ENCODE measurements around the gene ASPSCR1. TPM values are rescaled to one million over a fixed set of nuclear protein-coding genes. Genes with fewer than 3 reads are reported as not detected.
A peak's percentile ranks its signal among the peaks of the same experiment; 100 is the strongest.

ASPSCR1 gene
- total and polyA plus RNA-seq, 8 donors: 11.7 to 143 (median 55.6) TPM

- Histone ChIP-seq H3K27ac (no peak overlapping the region), H3K27me3 (no peaks in the 10 kb centered on the region), H3K4me3 (no peak overlapping the region), H3K4me1 (peaks cover 7 to 38% (median 27%) of the 10 kb centered on the region in 4 donors), H3K36me3 (peaks cover 0 to 16% (median 6%) of the 10 kb centered on the region in 4 donors), H3K9me3 (no peaks in the 10 kb centered on the region)
- intact Hi-C loops (cut with DNase I; ENCODE audit: low total_unique reads): no loop called here
- DNase-seq: no peak
- no peak for TF ChIP-seq POLR2AphosphoS5 (IDR thresholded peaks at IDR 0.05)
- WGBS, 5 donors: 81 to 89% (median 83%) methylated on average over 15 to 17 of the region's 17 CpGs
Measured at GRCh38 chr17:82001571-82002056, 24.2 kb downstream of the ASPSCR1 start.

- Histone ChIP-seq H3K27ac (peak overlapping the region in 1 of 5 donors; percentile 28), H3K4me1 (peaks cover 7 to 41% (median 28%) of the 10 kb centered on the region in 4 donors), H3K27me3 (no peaks in the 10 kb centered on the region), H3K4me3 (no peak overlapping the region), H3K36me3 (peaks cover 0 to 5% (median 0%) of the 10 kb centered on the region in 4 donors), H3K9me3 (no peaks in the 10 kb centered on the region)
- 71 to 90% (median 77%) methylated on average over 34 to 53 of the region's 53 CpGs for WGBS, 5 donors
- TF ChIP-seq POLR2AphosphoS5 (IDR thresholded peaks at IDR 0.05) (peak in 1 of 3 donors; percentile 6), EP300 (IDR thresholded peaks at IDR 0.05) (no peak)
- intact Hi-C loops (cut with DNase I; ENCODE audit: low total_unique reads): no loop called here
- DNase-seq: peak in 1 of 2 donors; percentile 59
Measured at GRCh38 chr17:82003411-82004381, 26.3 kb downstream of the ASPSCR1 start.

GRCh38 chr17:82004517-82005455, 27.4 kb downstream of the ASPSCR1 start:
- intact Hi-C loops (cut with DNase I; ENCODE audit: low total_unique reads): no loop called here
- Histone ChIP-seq H3K36me3 (peaks cover 0 to 9% (median 7%) of the 10 kb centered on the region in 4 donors), H3K27me3 (no peaks in the 10 kb centered on the region), H3K27ac (no peak overlapping the region), H3K4me3 (no peak overlapping the region), H3K9me3 (no peaks in the 10 kb centered on the region), H3K4me1 (peaks cover 7 to 41% (median 26%) of the 10 kb centered on the region in 4 donors)
- whole genome bisulfite sequencing, 5 donors: 86 to 94% (median 92%) methylated on average over 10 to 41 of the region's 41 CpGs
- no peak for TF ChIP-seq POLR2A (IDR thresholded peaks at IDR 0.05)
- no peak for TF ChIP-seq EP300 (IDR thresholded peaks at IDR 0.05)
- no peak for DNase-seq

- H3K27ac ChIP-seq: no peak overlapping the region
- no peak for DNase-seq
- no peak overlapping the region for H3K4me3 ChIP-seq
- WGBS, 5 donors: 86 to 94% (median 92%) methylated on average over 25 to 30 of the region's 30 CpGs
- intact Hi-C loops (cut with DNase I; ENCODE audit: low total_unique reads): no loop called here
- TF ChIP-seq CTCF (IDR thresholded peaks at IDR 0.05) (no peak), EP300 (IDR thresholded peaks at IDR 0.05) (no peak), POLR2AphosphoS5 (IDR thresholded peaks at IDR 0.05) (no peak), POLR2A (IDR thresholded peaks at IDR 0.05) (no peak)
- no peaks in the 10 kb centered on the region for H3K9me3 ChIP-seq
- peaks cover 7 to 30% (median 18%) of the 10 kb centered on the region in 4 donors for H3K4me1 ChIP-seq
- H3K36me3 ChIP-seq: peaks cover 0 to 16% (median 11%) of the 10 kb centered on the region in 4 donors
- no peaks in the 10 kb centered on the region for H3K27me3 ChIP-seq
Measured at GRCh38 chr17:82005701-82006348, 28.4 kb downstream of the ASPSCR1 start.

GRCh38 chr17:82006468-82007227, 29.2 kb downstream of the ASPSCR1 start:
- Histone ChIP-seq H3K9me3 (no peaks in the 10 kb centered on the region), H3K4me1 (peaks cover 6 to 29% (median 17%) of the 10 kb centered on the region in 4 donors), H3K36me3 (peaks cover 0 to 24% (median 18%) of the 10 kb centered on the region in 4 donors), H3K27me3 (no peaks in the 10 kb centered on the region), H3K4me3 (no peak overlapping the region), H3K27ac (no peak overlapping the region)
- DNase-seq: peak in 1 of 2 donors; percentile 79
- TF ChIP-seq CTCF (IDR thresholded peaks at IDR 0.05) (no peak), POLR2A (IDR thresholded peaks at IDR 0.05) (no peak), POLR2AphosphoS5 (IDR thresholded peaks at IDR 0.05) (no peak), EP300 (IDR thresholded peaks at IDR 0.05) (no peak)
- WGBS, 5 donors: 69 to 87% (median 77%) methylated on average over 22 to 24 of the region's 24 CpGs
- intact Hi-C loops (cut with DNase I; ENCODE audit: low total_unique reads): no loop called here

Data from stomach (tissue), 9 donors.